Measurements from ENCODE around the gene ALPG. TPM values are rescaled to one million over a fixed set of nuclear protein-coding genes. Genes with fewer than 3 reads are reported as not detected.
A peak's percentile ranks its signal among the peaks of the same experiment; 100 is the strongest.

The ALPG gene
- total RNA-seq, 1 experiment from 2014 or later: 65.3 TPM

DNA sequence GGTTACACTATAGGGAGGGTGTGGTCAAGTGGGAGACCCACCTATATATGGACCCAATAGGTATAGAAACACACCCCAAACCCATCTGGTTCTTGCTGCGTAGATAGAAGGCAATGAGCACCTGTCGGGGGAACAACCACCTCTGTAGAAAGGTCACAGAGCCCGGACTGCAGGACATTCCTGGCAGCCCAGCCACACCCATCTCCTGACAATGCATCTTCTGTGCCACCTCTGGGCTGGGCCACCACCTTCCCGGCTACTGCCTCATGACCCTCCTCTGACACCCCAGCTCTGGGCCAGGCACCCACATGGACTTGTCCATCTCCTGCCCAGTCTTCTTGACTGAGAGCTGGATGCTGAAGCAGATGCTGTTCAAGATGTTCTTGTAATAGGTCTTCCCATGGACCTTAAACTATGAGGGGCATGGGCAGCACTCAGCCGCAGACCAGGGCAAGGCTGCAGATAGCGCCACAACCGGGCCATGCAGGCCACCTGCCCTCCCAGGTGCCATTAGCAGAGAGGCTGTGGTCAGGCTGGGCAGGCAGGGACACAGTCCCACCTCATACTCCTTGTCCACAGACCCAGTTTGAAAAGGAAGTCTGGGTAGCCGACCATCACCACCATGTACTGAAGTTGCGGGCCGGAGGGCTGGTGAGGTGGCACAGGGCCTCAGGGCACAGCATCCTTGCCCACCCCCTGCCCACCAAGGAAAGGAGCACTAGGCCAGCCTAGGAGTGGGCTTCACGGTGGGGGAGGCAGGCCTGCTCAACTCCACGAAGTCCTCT, 9.3 kb downstream of the ALPG start:
- ATAC-seq: no peak
- Histone ChIP-seq H3K4me3 (ENCODE audit: low read depth in 2 of 2, low read length in 2 of 2) (no peak overlapping the region), H3K4me1 (ENCODE audit: control insufficient read depth, insufficient read depth, low read length) (peaks cover 5% of the 10 kb centered on the region), H3K9me3 (ENCODE audit: control insufficient read depth, insufficient read depth, low read depth, low read length) (no peaks in the 10 kb centered on the region), H3K27ac (ENCODE audit: low read length) (no peak overlapping the region), H3K27me3 (ENCODE audit: control insufficient read depth, insufficient read depth, low read length) (peaks cover 3% of the 10 kb centered on the region; the same call in 1 of the 2 replicates), H3K36me3 (ENCODE audit: control insufficient read depth, insufficient read depth, low read length) (no peaks in the 10 kb centered on the region)
- BruUV-seq (replicated peaks): no TSS peak
- no peak for TF ChIP-seq POLR2AphosphoS5 (IDR thresholded peaks at IDR 0.05; ENCODE audit: low read depth, low read length)
- no peak for TF ChIP-seq CTCF (IDR thresholded peaks at IDR 0.05)
- TF ChIP-seq SIN3A (IDR thresholded peaks at IDR 0.05; ENCODE audit: borderline replicate concordance, insufficient read depth, low read depth, low read length): no peak
- TF ChIP-seq TCF7L2 (IDR thresholded peaks at IDR 0.05; ENCODE audit: low read depth, low read length): no peak
- intact Hi-C loops (cut with micrococcal nuclease; ENCODE audit: unreplicated experiment): no loop called here
- in situ Hi-C loops (cut with HindIII; ENCODE audit: low pct_unique_long_range_greater_than_20kb, low sequenced_read_pairs): no loop called here
- POLR2A ChIA-PET: no interaction called here
- no peak for DNase-seq (ENCODE audit: low read depth, low spot score)
- CTCF ChIA-PET: no interaction called here

DNA sequence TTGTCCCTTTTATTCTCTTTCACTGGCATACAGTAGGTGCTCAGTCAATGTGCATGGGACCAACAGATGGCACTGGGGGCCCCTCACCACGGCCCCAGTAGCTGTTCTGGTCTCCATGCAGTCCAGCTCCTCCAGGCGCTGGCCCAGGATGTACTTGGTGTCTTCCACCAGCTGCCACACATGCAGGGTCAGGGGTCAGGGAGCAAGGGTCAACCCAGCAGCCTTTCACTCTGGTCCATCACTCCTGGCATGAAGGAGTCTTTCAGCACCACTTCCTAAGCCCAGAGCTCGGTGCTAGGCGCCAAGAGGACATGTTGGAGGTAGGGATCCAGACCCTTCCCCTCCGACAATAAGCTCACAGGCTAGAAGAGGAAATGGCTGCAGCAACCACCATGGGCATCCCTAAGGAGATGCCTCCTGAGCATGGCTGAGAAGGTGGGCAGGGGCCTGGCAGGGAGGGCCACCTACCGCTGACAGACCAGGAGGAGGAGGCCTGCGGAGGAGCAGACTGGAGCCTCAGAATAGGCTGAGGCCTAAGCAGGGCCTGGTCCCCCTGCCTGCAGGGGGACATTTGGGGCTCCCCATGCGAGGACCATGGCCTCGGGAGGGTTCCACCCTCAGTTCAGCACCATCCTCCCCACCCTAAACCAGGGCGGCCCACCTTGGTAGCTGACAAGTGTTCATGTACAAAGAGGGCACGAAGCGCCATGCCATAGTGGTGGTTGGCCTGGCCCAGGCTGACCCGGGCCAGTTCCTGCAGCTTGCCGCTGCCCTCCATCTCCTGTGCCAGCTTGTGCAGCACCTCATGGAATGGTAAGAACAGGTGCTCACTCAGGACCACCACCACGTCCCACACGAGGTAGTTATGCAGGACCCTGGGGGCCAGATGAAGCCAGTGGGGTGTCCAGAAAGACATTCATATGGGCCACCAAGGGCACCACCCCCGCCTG, 10.2 kb downstream of the ALPG start:
- peaks cover 3% of the 10 kb centered on the region; the same call in 1 of the 2 replicates for H3K27me3 ChIP-seq (ENCODE audit: control insufficient read depth, insufficient read depth, low read length)
- intact Hi-C loops (cut with micrococcal nuclease; ENCODE audit: unreplicated experiment): no loop called here
- no peak for ATAC-seq

More for the DNA sequence above, 10.2 kb downstream of the ALPG start:
- H3K4me1 ChIP-seq (ENCODE audit: control insufficient read depth, insufficient read depth, low read length): peaks cover 5% of the 10 kb centered on the region
- ChIA-PET CTCF (no interaction called here), POLR2A (no interaction called here)
- H3K36me3 ChIP-seq (ENCODE audit: control insufficient read depth, insufficient read depth, low read length): no peaks in the 10 kb centered on the region
- H3K9me3 ChIP-seq (ENCODE audit: control insufficient read depth, insufficient read depth, low read depth, low read length): no peaks in the 10 kb centered on the region
- no peak overlapping the region for H3K4me3 ChIP-seq (ENCODE audit: low read depth in 2 of 2, low read length in 2 of 2)
- in situ Hi-C loops (cut with HindIII; ENCODE audit: low pct_unique_long_range_greater_than_20kb, low sequenced_read_pairs): no loop called here
- TF ChIP-seq POLR2AphosphoS5 (IDR thresholded peaks at IDR 0.05; ENCODE audit: low read depth, low read length): no peak
- TF ChIP-seq, protein P1, sequence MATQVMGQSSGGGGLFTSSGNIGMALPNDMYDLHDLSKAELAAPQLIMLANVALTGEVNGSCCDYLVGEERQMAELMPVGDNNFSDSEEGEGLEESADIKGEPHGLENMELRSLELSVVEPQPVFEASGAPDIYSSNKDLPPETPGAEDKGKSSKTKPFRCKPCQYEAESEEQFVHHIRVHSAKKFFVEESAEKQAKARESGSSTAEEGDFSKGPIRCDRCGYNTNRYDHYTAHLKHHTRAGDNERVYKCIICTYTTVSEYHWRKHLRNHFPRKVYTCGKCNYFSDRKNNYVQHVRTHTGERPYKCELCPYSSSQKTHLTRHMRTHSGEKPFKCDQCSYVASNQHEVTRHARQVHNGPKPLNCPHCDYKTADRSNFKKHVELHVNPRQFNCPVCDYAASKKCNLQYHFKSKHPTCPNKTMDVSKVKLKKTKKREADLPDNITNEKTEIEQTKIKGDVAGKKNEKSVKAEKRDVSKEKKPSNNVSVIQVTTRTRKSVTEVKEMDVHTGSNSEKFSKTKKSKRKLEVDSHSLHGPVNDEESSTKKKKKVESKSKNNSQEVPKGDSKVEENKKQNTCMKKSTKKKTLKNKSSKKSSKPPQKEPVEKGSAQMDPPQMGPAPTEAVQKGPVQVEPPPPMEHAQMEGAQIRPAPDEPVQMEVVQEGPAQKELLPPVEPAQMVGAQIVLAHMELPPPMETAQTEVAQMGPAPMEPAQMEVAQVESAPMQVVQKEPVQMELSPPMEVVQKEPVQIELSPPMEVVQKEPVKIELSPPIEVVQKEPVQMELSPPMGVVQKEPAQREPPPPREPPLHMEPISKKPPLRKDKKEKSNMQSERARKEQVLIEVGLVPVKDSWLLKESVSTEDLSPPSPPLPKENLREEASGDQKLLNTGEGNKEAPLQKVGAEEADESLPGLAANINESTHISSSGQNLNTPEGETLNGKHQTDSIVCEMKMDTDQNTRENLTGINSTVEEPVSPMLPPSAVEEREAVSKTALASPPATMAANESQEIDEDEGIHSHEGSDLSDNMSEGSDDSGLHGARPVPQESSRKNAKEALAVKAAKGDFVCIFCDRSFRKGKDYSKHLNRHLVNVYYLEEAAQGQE (IDR thresholded peaks at IDR 0.05; ENCODE audit: insufficient read depth in 1 of 2, low read depth in 2 of 2, low read length in 1 of 2): no peak
- TF ChIP-seq SIN3A (IDR thresholded peaks at IDR 0.05; ENCODE audit: borderline replicate concordance, insufficient read depth, low read depth, low read length): no peak
- no peak for TF ChIP-seq CTCF (IDR thresholded peaks at IDR 0.05)
- TF ChIP-seq TCF7L2 (IDR thresholded peaks at IDR 0.05; ENCODE audit: low read depth, low read length): no peak
- no TSS peak for BruUV-seq (replicated peaks)
- H3K27ac ChIP-seq (ENCODE audit: low read length): 0 out of 2 replicates have a peak overlapping the region, but pooled peaks have one; percentile 39
- DNase-seq (ENCODE audit: low read depth, low spot score): no peak
